Small intestine (tissue), 7 donors: ENCODE results near the gene XRCC5. TPM values are rescaled to one million over a fixed set of nuclear protein-coding genes. Genes with fewer than 3 reads are reported as not detected.

Source experiments
- DNase-seq, 2 donors: peaks; one replicate each; pipeline versions ENCODE4 v3.0.0 to v3.0.0-alpha.2; 2013
- FAIRE-seq: peaks from 2 replicates; lab custom pipeline; 2012; peaks lifted over from hg19 to GRCh38; lab: Jason Lieb, UNC
- H3K27ac ChIP-seq, 3 donors: one replicate each; pipeline ENCODE4 v1.5.1; 2013; ENCODE audit warnings: low read length in 2 of 3, mild to moderate bottlenecking in 2 of 3, control low read depth in 1 of 3, inconsistent platforms in 1 of 3, low read depth in 1 of 3, moderate library complexity in 1 of 3
- H3K27me3 ChIP-seq, 3 donors: one replicate each; pipeline ENCODE4 v1.6.1; 2013; ENCODE audit warnings: low read length in 3 of 3, inconsistent platforms in 1 of 3; ENCODE audit not compliant: control insufficient read depth in 3 of 3, insufficient read depth in 3 of 3
- H3K36me3 ChIP-seq, 3 donors: one replicate each; pipeline ENCODE4 v1.6.1; 2013; ENCODE audit warnings: low read length in 3 of 3, inconsistent platforms in 1 of 3, low read depth in 1 of 3, mild to moderate bottlenecking in 1 of 3, moderate library complexity in 1 of 3; ENCODE audit not compliant: control insufficient read depth in 3 of 3, insufficient read depth in 2 of 3
- H3K4me1 ChIP-seq, 3 donors: one replicate each; pipeline ENCODE4 v1.6.1; 2013; ENCODE audit warnings: low read length in 2 of 3, inconsistent platforms in 1 of 3, low read depth in 1 of 3, mild to moderate bottlenecking in 1 of 3, moderate library complexity in 1 of 3; ENCODE audit not compliant: control insufficient read depth in 3 of 3, insufficient read depth in 2 of 3
- H3K4me3 ChIP-seq, 3 donors: one replicate each; pipeline ENCODE4 v1.5.1; 2013; ENCODE audit warnings: low read length in 3 of 3, control low read depth in 1 of 3, inconsistent platforms in 1 of 3, low read depth in 1 of 3, mild to moderate bottlenecking in 1 of 3, moderate library complexity in 1 of 3
- H3K9me3 ChIP-seq, 2 donors: one replicate each; pipeline ENCODE4 v1.6.1; 2013; ENCODE audit warnings: low read depth in 1 of 2, low read length in 1 of 2; ENCODE audit not compliant: control insufficient read depth in 2 of 2, insufficient read depth in 1 of 2
- WGBS, 3 donors: extraction: QIAGEN DNeasy Blood & Tissue Kit; methylation state at CpG; one replicate each; pipeline ENCODE4 v1.1.7; 2013; 5-methylcytosine and 5-hydroxymethylcytosine counted together
- polyA plus RNA-seq, 4 donors: library from polyadenylated mRNA; stranded (reverse) in 3 of 4; unstranded in 1 of 4; fragments of 200-250 nt in 3 of 4; fragments of 120-200 nt in 1 of 4; gene quantifications; one replicate each; pipeline versions ENCODE4 v1.2.1 to v1.2.3, GENCODE V29; 2013
- donor health status: healthy with polysubstance abuse.
- donor health status: control.
- donor health status: control.
- donor health status: Bipolar disorder and iron deficiency.
- donor health status: healthy.

Gene XRCC5
- polyA plus RNA-seq, 4 donors: 76.7 to 188 (median 99.5) TPM

GRCh38 chr2:216222650-216223352 lies 113.7 kb downstream of the XRCC5 start:
- no peak overlapping the region for H3K27ac ChIP-seq
- FAIRE-seq (no peak), DNase-seq (no peak)
- no peaks in the 10 kb centered on the region for H3K36me3 ChIP-seq
- no peaks in the 10 kb centered on the region for H3K4me1 ChIP-seq
- WGBS, 3 donors: 59 to 79% (median 67%) methylated on average over 4 of the region's 4 CpGs
- H3K9me3 ChIP-seq: no peaks in the 10 kb centered on the region
- H3K4me3 ChIP-seq: no peak overlapping the region
- H3K27me3 ChIP-seq: no peaks in the 10 kb centered on the region

GRCh38 chr2:216224388-216224787 lies 115.2 kb downstream of the XRCC5 start:
- H3K4me3 ChIP-seq: no peak overlapping the region
- DNase-seq (no peak), FAIRE-seq (no peak)
- no peaks in the 10 kb centered on the region for H3K36me3 ChIP-seq
- no peaks in the 10 kb centered on the region for H3K27me3 ChIP-seq
- no peaks in the 10 kb centered on the region for H3K4me1 ChIP-seq
- no peaks in the 10 kb centered on the region for H3K9me3 ChIP-seq
- 85 to 96% (median 86%) methylated on average over 1 of the region's 1 CpG for WGBS, 3 donors
- no peak overlapping the region for H3K27ac ChIP-seq

- H3K27me3 ChIP-seq: no peaks in the 10 kb centered on the region
- DNase-seq (no peak), FAIRE-seq (no peak)
- no peaks in the 10 kb centered on the region for H3K4me1 ChIP-seq
- H3K4me3 ChIP-seq: no peak overlapping the region
- H3K36me3 ChIP-seq: no peaks in the 10 kb centered on the region
- H3K27ac ChIP-seq: no peak overlapping the region
- peaks cover 0 to 15% of the 10 kb centered on the region in 2 donors for H3K9me3 ChIP-seq
- 88 to 94% (median 91%) methylated on average over 5 of the region's 5 CpGs for WGBS, 3 donors
Measured at GRCh38 chr2:216229277-216229914, 120.2 kb downstream of the XRCC5 start.

- 0% methylated on average over 1 of the region's 1 CpG for WGBS, 3 donors
- H3K36me3 ChIP-seq: no peaks in the 10 kb centered on the region
- FAIRE-seq (no peak), DNase-seq (no peak)
- H3K4me1 ChIP-seq: no peaks in the 10 kb centered on the region
- no peak overlapping the region for H3K27ac ChIP-seq
- H3K9me3 ChIP-seq: peaks cover 0 to 16% of the 10 kb centered on the region in 2 donors
- no peak overlapping the region for H3K4me3 ChIP-seq
- no peaks in the 10 kb centered on the region for H3K27me3 ChIP-seq
Measured at GRCh38 chr2:216231867-216232266, 122.7 kb downstream of the XRCC5 start.

- no peak for FAIRE-seq
- peaks cover 0 to 16% of the 10 kb centered on the region in 2 donors for H3K9me3 ChIP-seq
Measured at GRCh38 chr2:216232721-216233120, 123.6 kb downstream of the XRCC5 start.

GRCh38 chr2:216233281-216233995 lies 124.3 kb downstream of the XRCC5 start:
- Histone ChIP-seq H3K4me1 (no peaks in the 10 kb centered on the region), H3K27me3 (no peaks in the 10 kb centered on the region), H3K4me3 (no peak overlapping the region), H3K27ac (no peak overlapping the region), H3K36me3 (no peaks in the 10 kb centered on the region), H3K9me3 (peaks cover 0 to 16% of the 10 kb centered on the region in 2 donors)
- 78 to 92% (median 81%) methylated on average over 4 of the region's 4 CpGs for WGBS, 3 donors
- FAIRE-seq (no peak), DNase-seq (no peak)

More at GRCh38 chr2:216232721-216233120, 123.6 kb downstream of the XRCC5 start:
- H3K27me3 ChIP-seq: no peaks in the 10 kb centered on the region
- 76 to 91% (median 79%) methylated on average over 1 of the region's 1 CpG for WGBS, 3 donors
- H3K4me3 ChIP-seq: no peak overlapping the region
- no peak overlapping the region for H3K27ac ChIP-seq
- no peak for DNase-seq
- H3K36me3 ChIP-seq: no peaks in the 10 kb centered on the region
- no peaks in the 10 kb centered on the region for H3K4me1 ChIP-seq

- no peaks in the 10 kb centered on the region for H3K4me1 ChIP-seq
- H3K27ac ChIP-seq: no peak overlapping the region
- no peaks in the 10 kb centered on the region for H3K36me3 ChIP-seq
- no peak for FAIRE-seq
- peaks cover 0 to 16% of the 10 kb centered on the region in 2 donors for H3K9me3 ChIP-seq
- no peak for DNase-seq
- no peak overlapping the region for H3K4me3 ChIP-seq
- no peaks in the 10 kb centered on the region for H3K27me3 ChIP-seq
- 90 to 92% (median 92%) methylated on average over 3 of the region's 3 CpGs for WGBS, 3 donors
Measured at GRCh38 chr2:216234106-216234505, 125.0 kb downstream of the XRCC5 start.

GRCh38 chr2:216235462-216235861 lies 126.3 kb downstream of the XRCC5 start:
- no peaks in the 10 kb centered on the region for H3K27me3 ChIP-seq
- no peak overlapping the region for H3K27ac ChIP-seq
- H3K9me3 ChIP-seq: peaks cover 0 to 16% of the 10 kb centered on the region in 2 donors
- H3K4me3 ChIP-seq: no peak overlapping the region
- 83 to 90% (median 86%) methylated on average over 2 of the region's 2 CpGs for WGBS, 3 donors
- no peak for FAIRE-seq
- no peak for DNase-seq
- no peaks in the 10 kb centered on the region for H3K4me1 ChIP-seq
- no peaks in the 10 kb centered on the region for H3K36me3 ChIP-seq
